ENCODE data around the gene MED14. TPM values are rescaled to one million over a fixed set of nuclear protein-coding genes. Genes with fewer than 3 reads are reported as not detected.

The MED14 gene
- total RNA-seq, 1 donor from 2014 or later: 10.0 TPM

- no peak for TF ChIP-seq CTCF (IDR thresholded peaks at IDR 0.05; ENCODE audit: insufficient read depth, low read length, severe bottlenecking)
- no peak for FAIRE-seq
- Histone ChIP-seq H3K27me3 (ENCODE audit: control insufficient read depth, insufficient read depth, low read length) (no peaks in the 10 kb centered on the region), H3K36me3 (ENCODE audit: control insufficient read depth, insufficient read depth, low read length) (no peaks in the 10 kb centered on the region), H3K4me3 (ENCODE audit: low read depth, low read length) (no peak overlapping the region)
- DNase-seq (ENCODE audit: low read depth): no peak
Observed at GRCh38 chrX:40612511-40612910, 122.8 kb downstream of the MED14 start.

GRCh38 chrX:40607381-40607780, 128.0 kb downstream of the MED14 start:
- FAIRE-seq (no peak), DNase-seq (ENCODE audit: low read depth) (no peak)
- no peaks in the 10 kb centered on the region for H3K36me3 ChIP-seq (ENCODE audit: control insufficient read depth, insufficient read depth, low read length)
- no peak overlapping the region for H3K4me3 ChIP-seq (ENCODE audit: low read depth, low read length)
- H3K27me3 ChIP-seq (ENCODE audit: control insufficient read depth, insufficient read depth, low read length): no peaks in the 10 kb centered on the region
- TF ChIP-seq CTCF (IDR thresholded peaks at IDR 0.05; ENCODE audit: insufficient read depth, low read length, severe bottlenecking): no peak

GRCh38 chrX:40603446-40603845, 131.9 kb downstream of the MED14 start:
- DNase-seq (ENCODE audit: low read depth) (no peak), FAIRE-seq (no peak)
- no peaks in the 10 kb centered on the region for H3K27me3 ChIP-seq (ENCODE audit: control insufficient read depth, insufficient read depth, low read length)
- H3K4me3 ChIP-seq (ENCODE audit: low read depth, low read length): no peak overlapping the region
- peaks cover 1% of the 10 kb centered on the region for H3K36me3 ChIP-seq (ENCODE audit: control insufficient read depth, insufficient read depth, low read length)
- no peak for TF ChIP-seq CTCF (IDR thresholded peaks at IDR 0.05; ENCODE audit: insufficient read depth, low read length, severe bottlenecking)

Other genes starting within 250 kb of the MED14 start
- 99.8 and 121 TPM in 2 replicates for gene ATP6AP2, start 154.6 kb downstream of the MED14 start, total RNA-seq
- not detected in 2 replicates for gene MPC1L, start 112.1 kb downstream of the MED14 start, total RNA-seq
- 10.5 and 12.4 TPM in 2 replicates for gene CXorf38, start 88.0 kb downstream of the MED14 start, total RNA-seq

Measured in bronchial epithelial cell (primary cell).